ENCODE results near the gene MAP3K9. TPM values are rescaled to one million over a fixed set of nuclear protein-coding genes. Genes with fewer than 3 reads are reported as not detected.

The MAP3K9 gene
- total RNA-seq, 2 donors from 2014 or later: 10.6 to 13.0 TPM

DNA sequence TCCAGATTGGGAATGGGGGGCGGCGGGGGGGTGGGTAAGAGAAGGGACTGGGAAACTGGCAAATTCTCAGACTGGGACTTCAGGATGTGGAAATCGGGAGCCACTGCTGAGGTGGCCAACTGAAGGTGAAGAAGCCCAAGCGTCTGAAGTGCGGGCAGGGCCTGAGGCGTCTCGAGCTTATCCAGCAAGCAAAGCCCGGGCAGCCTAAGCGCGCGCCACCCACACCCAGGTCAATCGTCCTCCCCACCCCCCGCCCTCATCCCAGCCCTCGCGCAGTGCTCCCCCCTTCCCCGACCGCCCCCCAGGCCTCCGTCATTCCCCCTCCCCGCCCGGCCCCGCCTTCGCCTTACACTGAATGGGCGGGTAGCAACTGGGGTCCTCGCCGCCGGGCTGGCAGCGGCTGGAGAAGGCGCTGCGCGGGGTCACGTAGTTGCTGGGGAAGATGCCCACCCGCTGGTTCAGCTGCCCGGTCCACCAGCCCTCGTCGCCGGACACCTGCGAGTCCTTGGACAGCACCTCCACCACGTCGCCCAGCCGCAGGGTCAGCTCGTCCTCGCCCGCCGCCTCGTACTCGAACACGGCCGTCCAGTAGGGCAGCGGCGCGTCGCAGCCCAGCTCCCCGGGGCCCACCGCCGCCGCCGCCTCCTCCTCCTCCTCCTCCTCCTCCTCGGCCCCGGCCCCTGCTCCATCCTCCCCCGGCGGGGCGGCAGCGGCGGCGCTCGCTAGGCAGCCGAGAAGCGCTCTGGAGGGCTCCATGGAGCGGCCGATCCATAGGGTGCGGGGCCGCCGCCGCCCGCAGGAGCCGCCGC is 693 bp downstream of the MAP3K9 start:
- H3K4me3 ChIP-seq: peak overlapping the region; percentile 85
- H3K9me3 ChIP-seq: no peaks in the 10 kb centered on the region
- H3K4me1 ChIP-seq: no peaks in the 10 kb centered on the region
- H3K36me3 ChIP-seq: no peaks in the 10 kb centered on the region
- H3K9ac ChIP-seq (ENCODE audit: low read depth in 2 of 2, low read length in 2 of 2): peak overlapping the region; percentile 61 to 77
- DNase-seq: peak; percentile 68
- H3K27me3 ChIP-seq: no peaks in the 10 kb centered on the region
- intact Hi-C loops (cut with DNase I): no loop called here
- peak overlapping the region; percentile 84 for H3K27ac ChIP-seq
- TF ChIP-seq, protein P1, sequence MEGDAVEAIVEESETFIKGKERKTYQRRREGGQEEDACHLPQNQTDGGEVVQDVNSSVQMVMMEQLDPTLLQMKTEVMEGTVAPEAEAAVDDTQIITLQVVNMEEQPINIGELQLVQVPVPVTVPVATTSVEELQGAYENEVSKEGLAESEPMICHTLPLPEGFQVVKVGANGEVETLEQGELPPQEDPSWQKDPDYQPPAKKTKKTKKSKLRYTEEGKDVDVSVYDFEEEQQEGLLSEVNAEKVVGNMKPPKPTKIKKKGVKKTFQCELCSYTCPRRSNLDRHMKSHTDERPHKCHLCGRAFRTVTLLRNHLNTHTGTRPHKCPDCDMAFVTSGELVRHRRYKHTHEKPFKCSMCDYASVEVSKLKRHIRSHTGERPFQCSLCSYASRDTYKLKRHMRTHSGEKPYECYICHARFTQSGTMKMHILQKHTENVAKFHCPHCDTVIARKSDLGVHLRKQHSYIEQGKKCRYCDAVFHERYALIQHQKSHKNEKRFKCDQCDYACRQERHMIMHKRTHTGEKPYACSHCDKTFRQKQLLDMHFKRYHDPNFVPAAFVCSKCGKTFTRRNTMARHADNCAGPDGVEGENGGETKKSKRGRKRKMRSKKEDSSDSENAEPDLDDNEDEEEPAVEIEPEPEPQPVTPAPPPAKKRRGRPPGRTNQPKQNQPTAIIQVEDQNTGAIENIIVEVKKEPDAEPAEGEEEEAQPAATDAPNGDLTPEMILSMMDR (IDR thresholded peaks at IDR 0.05): no peak

DNA sequence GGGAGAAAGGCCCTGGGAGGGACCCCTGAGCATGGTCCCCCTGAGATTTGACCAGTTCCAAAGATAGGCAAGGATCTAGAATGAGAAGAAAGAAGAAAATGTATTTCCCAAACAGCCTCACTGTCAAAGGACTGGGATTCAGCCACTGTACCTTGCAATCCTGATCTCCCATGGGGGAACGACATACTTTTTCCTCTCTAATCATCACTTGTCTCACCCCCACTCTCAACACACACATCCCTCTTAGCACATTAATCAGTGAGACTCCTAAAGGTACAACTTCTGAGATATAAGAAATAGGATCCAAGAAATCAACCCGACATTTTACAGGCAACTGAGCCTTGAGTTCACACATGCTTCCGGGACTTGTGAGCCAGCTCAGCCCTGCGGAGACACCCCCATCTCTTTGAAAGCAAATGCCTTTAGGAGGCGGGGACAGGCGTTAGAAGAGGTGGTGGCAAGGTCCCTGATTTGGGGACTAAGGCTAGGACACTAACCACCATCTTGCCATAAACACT is 1.4 kb downstream of the MAP3K9 start:
- peak; percentile 65 for DNase-seq
- TF ChIP-seq, protein P1 (IDR thresholded peaks at IDR 0.05): no peak
- Histone ChIP-seq H3K9me3 (no peaks in the 10 kb centered on the region), H3K27me3 (no peaks in the 10 kb centered on the region), H3K4me3 (peak overlapping the region; percentile 85), H3K27ac (peak overlapping the region; percentile 84), H3K4me1 (no peaks in the 10 kb centered on the region), H3K9ac (ENCODE audit: low read depth in 2 of 2, low read length in 2 of 2) (peak overlapping the region; percentile 47 to 61), H3K36me3 (no peaks in the 10 kb centered on the region)
- intact Hi-C loops (cut with DNase I): no loop called here

DNA sequence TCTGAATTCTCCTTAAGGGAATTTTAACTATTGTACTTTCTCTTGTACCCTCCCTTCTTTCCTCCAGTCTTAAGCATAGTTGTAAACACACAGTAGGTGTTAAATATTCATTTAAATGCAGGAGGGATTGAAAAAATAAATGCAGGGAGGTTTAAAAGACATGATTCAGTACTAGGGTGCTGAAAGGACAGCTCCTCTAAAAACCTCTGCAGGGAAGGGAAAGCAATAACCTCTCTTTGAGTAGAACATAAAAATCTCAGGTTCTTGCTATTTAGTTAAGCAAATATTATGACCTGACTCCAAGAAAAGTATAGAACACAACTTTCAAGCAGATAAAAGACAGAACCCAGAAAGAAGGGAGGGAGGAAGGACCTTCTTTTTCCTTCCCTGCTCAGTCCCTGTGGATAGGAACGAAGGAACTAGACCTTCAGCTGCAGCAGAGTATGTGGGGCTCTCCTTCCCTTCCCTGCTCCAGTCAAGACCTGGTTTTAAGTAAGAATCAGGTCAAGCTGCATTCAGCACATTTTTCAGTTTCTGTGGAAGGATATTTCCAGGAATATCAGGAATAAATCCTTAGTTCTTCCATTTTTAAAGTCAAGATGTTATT is 4.7 kb downstream of the MAP3K9 start:
- no peak overlapping the region for H3K27ac ChIP-seq
- no peaks in the 10 kb centered on the region for H3K27me3 ChIP-seq

DNA sequence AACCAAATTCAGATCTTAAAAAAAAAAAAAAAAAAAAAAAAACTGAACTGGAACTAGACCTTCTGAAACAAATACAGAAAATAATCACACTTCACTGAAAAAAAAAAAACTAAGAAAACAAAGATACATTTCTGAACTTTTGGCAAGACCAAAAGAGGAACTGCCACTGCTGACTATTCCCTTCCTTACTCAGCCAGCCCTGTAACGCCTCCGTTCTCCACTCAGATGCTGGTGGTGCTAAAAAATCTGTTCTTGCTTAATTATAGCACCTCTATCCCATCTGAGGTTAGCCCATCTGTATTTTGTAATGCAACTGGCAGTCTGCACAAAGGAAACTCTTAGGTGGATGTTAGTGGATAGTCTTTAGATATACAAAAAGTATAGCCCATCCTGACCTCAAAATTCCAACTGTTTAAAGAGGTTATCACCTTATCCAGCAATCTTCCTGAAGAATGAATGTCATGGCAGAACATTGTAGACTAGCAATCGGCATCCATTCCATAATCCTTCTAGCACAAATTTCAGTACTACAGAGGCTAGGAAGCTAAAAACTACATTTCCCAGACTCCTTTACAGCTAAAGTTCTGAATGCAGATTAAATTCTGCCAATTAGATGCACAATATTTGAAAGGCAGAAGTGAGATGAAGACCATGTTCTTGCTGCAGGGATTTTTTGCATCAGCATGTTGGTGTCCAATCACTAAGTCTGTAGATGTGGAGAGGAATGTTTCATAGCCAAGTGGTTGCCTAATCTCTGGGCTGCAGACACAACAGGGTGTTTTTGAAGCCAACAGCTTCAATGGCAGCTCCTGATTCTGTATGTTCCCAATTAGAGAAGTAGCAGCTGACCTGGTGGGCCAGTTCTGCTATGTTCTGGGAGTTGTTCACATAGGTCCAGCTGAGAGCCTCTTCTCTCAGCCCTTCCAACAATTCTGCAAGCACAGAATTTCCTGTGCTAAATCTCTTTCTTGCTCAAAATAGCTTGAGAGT is 5.7 kb downstream of the MAP3K9 start:
- no peak overlapping the region for H3K27ac ChIP-seq
- no peaks in the 10 kb centered on the region for H3K9me3 ChIP-seq
- H3K4me1 ChIP-seq: no peaks in the 10 kb centered on the region
- H3K36me3 ChIP-seq: no peaks in the 10 kb centered on the region
- no peaks in the 10 kb centered on the region for H3K27me3 ChIP-seq
- H3K9ac ChIP-seq (ENCODE audit: low read depth in 2 of 2, low read length in 2 of 2): no peak overlapping the region
- no peak for DNase-seq
- H3K4me3 ChIP-seq: no peak overlapping the region
- intact Hi-C loops (cut with DNase I): no loop called here
- TF ChIP-seq, protein P1 (IDR thresholded peaks at IDR 0.05): no peak

More for the DNA sequence above, 4.7 kb downstream of the MAP3K9 start:
- Histone ChIP-seq H3K36me3 (no peaks in the 10 kb centered on the region), H3K9ac (ENCODE audit: low read depth in 2 of 2, low read length in 2 of 2) (no peak overlapping the region), H3K4me3 (no peak overlapping the region), H3K9me3 (no peaks in the 10 kb centered on the region), H3K4me1 (no peaks in the 10 kb centered on the region)
- intact Hi-C loops (cut with DNase I): no loop called here
- TF ChIP-seq, protein P1 (IDR thresholded peaks at IDR 0.05): no peak
- no peak for DNase-seq

DNA sequence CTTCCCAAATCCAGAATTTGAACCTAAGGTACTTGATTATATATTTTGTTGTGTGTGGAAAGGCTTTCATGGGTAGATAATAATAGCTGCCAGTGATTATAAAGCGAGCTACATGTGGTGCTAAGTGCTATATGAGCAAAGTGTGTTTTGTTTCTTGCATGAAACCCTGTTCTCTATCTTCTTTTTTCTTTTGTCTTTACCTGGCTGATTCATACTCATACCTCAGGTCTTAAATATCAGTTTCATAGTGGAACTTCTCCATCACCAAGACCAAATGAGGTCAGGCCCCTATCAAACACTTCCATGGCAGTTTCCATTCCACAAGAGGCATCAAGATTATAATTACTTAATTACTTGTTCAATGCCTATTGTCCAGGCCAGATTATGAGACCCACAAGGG is 6.9 kb downstream of the MAP3K9 start:
- Histone ChIP-seq H3K9ac (ENCODE audit: low read depth in 2 of 2, low read length in 2 of 2) (no peak overlapping the region), H3K27ac (no peak overlapping the region), H3K9me3 (no peaks in the 10 kb centered on the region), H3K36me3 (no peaks in the 10 kb centered on the region), H3K4me1 (no peaks in the 10 kb centered on the region), H3K27me3 (no peaks in the 10 kb centered on the region), H3K4me3 (no peak overlapping the region)
- DNase-seq: no peak
- TF ChIP-seq, protein P1 (IDR thresholded peaks at IDR 0.05): no peak
- intact Hi-C loops (cut with DNase I): no loop called here
